SU-DHL-6 (cell line): ENCODE measurements around the gene ADAM12.

Source experiments
- H2AFZ ChIP-seq: fragments of 200-600 bp; sonication (generic); 2 replicates; pipeline ENCODE4 v1.6.1; 2014; ENCODE audit warnings: low read depth, mild to moderate bottlenecking, moderate library complexity, mixed read lengths, antibody characterized with exemption, low read length; ENCODE audit not compliant: severe bottlenecking
- H3F3A ChIP-seq: fragments of 200-600 bp; shearing (Covaris generic); 2 replicates; pipeline ENCODE4 v1.6.0; 2016; ENCODE audit warnings: antibody characterized with exemption, mild to moderate bottlenecking; ENCODE audit not compliant: insufficient read depth
- H3K27ac ChIP-seq: fragments of 200-600 bp; sonication (generic); 2 replicates; pipeline ENCODE4 v1.5.1; 2016; ENCODE audit warnings: low read depth, mild to moderate bottlenecking, low read length, moderate library complexity, mixed read lengths
- H3K27me3 ChIP-seq: fragments of 200-600 bp; sonication (generic), shearing (Covaris generic); 2 replicates; pipeline ENCODE4 v1.6.0; 2014; ENCODE audit warnings: mild to moderate bottlenecking, low read length
- H3K36me3 ChIP-seq: fragments of 200-600 bp; sonication (generic); 2 replicates; pipeline ENCODE4 v1.6.1; 2014; ENCODE audit warnings: mild to moderate bottlenecking, low read length, mixed read lengths
- H3K4me2 ChIP-seq: fragments of 300-600, 200-600 bp; shearing (Covaris generic), sonication (generic); 2 replicates; pipeline ENCODE4 v1.6.0; 2014; ENCODE audit warnings: low read length, low read depth, mild to moderate bottlenecking; ENCODE audit not compliant: poor library complexity, severe bottlenecking
- H3K4me3 ChIP-seq: fragments of 200-600 bp; sonication (generic); 2 replicates; pipeline ENCODE4 v1.5.1; 2014; ENCODE audit warnings: antibody characterized with exemption, low read length, mild to moderate bottlenecking, mixed read lengths; ENCODE audit not compliant: insufficient read depth, poor library complexity, severe bottlenecking
- H3K79me2 ChIP-seq: fragments of 200-600 bp; sonication (generic); 2 replicates; pipeline ENCODE4 v1.6.1; 2014; ENCODE audit warnings: mild to moderate bottlenecking, low read length, moderate library complexity; ENCODE audit not compliant: insufficient read depth
- H3K9ac ChIP-seq: fragments of 200-600 bp; sonication (generic); 2 replicates; pipeline ENCODE4 v1.7.0; 2014; ENCODE audit warnings: mild to moderate bottlenecking, low read length
- H3K9me2 ChIP-seq: fragments of 200-600 bp; sonication (generic); replicated peaks from 2 replicates; pipeline ENCODE4 v1.6.1; 2014; ENCODE audit warnings: low read length; ENCODE audit not compliant: insufficient read depth
- H3K9me3 ChIP-seq: fragments of 200-600 bp; sonication (generic); 2 replicates; pipeline ENCODE4 v1.6.1; 2014; ENCODE audit warnings: low read length, mixed read lengths; ENCODE audit not compliant: insufficient read depth
- H4K20me1 ChIP-seq: fragments of 200-600 bp; sonication (generic); 2 replicates; pipeline ENCODE4 v1.6.1; 2014; ENCODE audit warnings: low read depth, mild to moderate bottlenecking, antibody characterized with exemption, low read length, moderate library complexity, mixed read lengths
- EZH2phosphoT487 ChIP-seq: fragments of 200-600 bp; sonication (generic), shearing (Covaris generic); conservative IDR thresholded peaks from 2 replicates; pipeline ENCODE4 v1.6.1; 2018; ENCODE audit warnings: mild to moderate bottlenecking, antibody characterized with exemption, low read length, moderate library complexity, mixed read lengths
- TF ChIP-seq, protein P1 (sequence below): fragments of 200-600 bp; sonication (generic); IDR thresholded peaks from one replicate; pipeline ENCODE4 v1.5.1; 2017; ENCODE audit warnings: antibody characterized with exemption, mild to moderate bottlenecking, low read length, moderate library complexity; ENCODE audit not compliant: insufficient read depth, poor library complexity, severe bottlenecking

The ADAM12 gene

GRCh38 chr10:126143117-126143516, 245.2 kb downstream of the ADAM12 start:
- TF ChIP-seq EZH2phosphoT487: no peak
- TF ChIP-seq, protein P1, sequence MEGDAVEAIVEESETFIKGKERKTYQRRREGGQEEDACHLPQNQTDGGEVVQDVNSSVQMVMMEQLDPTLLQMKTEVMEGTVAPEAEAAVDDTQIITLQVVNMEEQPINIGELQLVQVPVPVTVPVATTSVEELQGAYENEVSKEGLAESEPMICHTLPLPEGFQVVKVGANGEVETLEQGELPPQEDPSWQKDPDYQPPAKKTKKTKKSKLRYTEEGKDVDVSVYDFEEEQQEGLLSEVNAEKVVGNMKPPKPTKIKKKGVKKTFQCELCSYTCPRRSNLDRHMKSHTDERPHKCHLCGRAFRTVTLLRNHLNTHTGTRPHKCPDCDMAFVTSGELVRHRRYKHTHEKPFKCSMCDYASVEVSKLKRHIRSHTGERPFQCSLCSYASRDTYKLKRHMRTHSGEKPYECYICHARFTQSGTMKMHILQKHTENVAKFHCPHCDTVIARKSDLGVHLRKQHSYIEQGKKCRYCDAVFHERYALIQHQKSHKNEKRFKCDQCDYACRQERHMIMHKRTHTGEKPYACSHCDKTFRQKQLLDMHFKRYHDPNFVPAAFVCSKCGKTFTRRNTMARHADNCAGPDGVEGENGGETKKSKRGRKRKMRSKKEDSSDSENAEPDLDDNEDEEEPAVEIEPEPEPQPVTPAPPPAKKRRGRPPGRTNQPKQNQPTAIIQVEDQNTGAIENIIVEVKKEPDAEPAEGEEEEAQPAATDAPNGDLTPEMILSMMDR: no peak

DNA sequence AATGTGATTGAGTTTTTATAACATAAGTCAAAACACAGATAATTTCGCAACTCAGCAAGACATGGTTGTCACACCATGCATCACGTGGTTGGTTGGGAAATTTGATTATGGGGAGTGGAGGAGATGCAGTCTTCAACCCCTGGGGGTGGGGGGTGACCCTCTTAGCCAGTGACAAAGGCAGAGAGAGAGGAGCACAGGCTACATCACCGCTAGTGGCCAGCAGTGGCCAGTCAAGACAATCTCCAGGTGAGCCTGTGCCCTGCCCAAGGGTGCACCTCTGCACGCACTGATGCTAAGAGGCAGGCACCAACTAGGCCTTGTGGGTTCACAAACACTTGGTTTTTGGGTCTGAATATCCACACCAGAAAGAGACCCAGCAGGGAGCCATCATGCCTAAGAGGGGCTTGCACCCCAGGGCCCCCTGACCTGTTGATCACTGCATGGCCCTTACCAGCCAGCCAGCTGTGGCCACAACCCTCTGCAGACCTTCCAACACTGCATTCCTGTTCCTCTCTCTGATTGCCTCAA, 247.5 kb downstream of the ADAM12 start:
- H3F3A ChIP-seq: no peaks in the 10 kb centered on the region
- H3K79me2 ChIP-seq: no peaks in the 10 kb centered on the region
- H3K4me3 ChIP-seq: no peak overlapping the region
- H4K20me1 ChIP-seq: no peaks in the 10 kb centered on the region
- no peak overlapping the region for H3K4me2 ChIP-seq
- no peaks in the 10 kb centered on the region for H3K27me3 ChIP-seq
- H3K9me3 ChIP-seq: peaks cover 4% of the 10 kb centered on the region; the same call in 1 of the 2 replicates
- no peak overlapping the region for H3K27ac ChIP-seq
- no peaks in the 10 kb centered on the region; the same call in 1 of the 2 replicates for H3K9me2 ChIP-seq
- H3K36me3 ChIP-seq: no peaks in the 10 kb centered on the region
- H3K9ac ChIP-seq: no peak overlapping the region
- no peak overlapping the region for H2AFZ ChIP-seq
- TF ChIP-seq, protein P1: no peak
- TF ChIP-seq EZH2phosphoT487: no peak

More at GRCh38 chr10:126143117-126143516, 245.2 kb downstream of the ADAM12 start:
- Histone ChIP-seq H3K4me2 (no peak overlapping the region), H3K4me3 (no peak overlapping the region), H2AFZ (no peak overlapping the region), H4K20me1 (no peaks in the 10 kb centered on the region), H3K9me2 (no peaks in the 10 kb centered on the region; the same call in 1 of the 2 replicates), H3K27me3 (no peaks in the 10 kb centered on the region), H3K9me3 (peaks cover 4% of the 10 kb centered on the region; the same call in 1 of the 2 replicates), H3K79me2 (no peaks in the 10 kb centered on the region), H3F3A (no peaks in the 10 kb centered on the region), H3K36me3 (no peaks in the 10 kb centered on the region), H3K27ac (no peak overlapping the region), H3K9ac (no peak overlapping the region)

DNA sequence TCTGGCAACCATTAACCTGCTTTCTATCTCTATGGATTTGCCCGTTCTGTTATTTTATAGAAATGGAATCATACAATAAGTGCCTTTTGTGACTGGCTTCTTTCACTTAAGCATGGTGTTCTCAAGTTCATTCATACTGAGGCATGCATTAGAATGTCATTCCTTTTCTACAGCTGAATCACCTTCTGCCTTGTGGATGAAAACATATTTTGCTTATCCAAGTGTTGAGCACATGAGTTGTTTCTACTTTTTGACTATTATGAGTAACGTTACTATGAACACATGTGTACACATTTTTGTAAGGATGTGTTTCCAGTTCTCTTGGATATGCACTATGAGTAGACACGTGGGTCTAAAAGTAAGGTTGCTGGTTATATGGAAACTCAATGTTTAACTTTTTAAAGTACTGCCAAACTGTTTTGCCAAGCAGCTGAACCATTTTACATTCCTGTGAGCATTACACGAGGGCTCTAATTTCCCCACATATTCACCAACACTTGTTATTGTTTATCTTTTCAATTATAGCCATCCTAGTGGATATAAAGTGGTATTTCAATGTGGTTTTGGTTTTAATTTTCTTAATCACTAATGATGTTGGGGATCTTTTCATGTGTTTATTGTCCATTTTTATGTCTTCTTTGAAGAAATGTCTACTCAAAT, 250.6 kb downstream of the ADAM12 start:
- Histone ChIP-seq H4K20me1 (no peaks in the 10 kb centered on the region), H3K9ac (no peak overlapping the region), H3K27ac (no peak overlapping the region), H3K4me2 (no peak overlapping the region), H3K36me3 (no peaks in the 10 kb centered on the region), H3F3A (no peaks in the 10 kb centered on the region), H3K9me3 (no peaks in the 10 kb centered on the region), H3K79me2 (no peaks in the 10 kb centered on the region), H2AFZ (no peak overlapping the region), H3K27me3 (no peaks in the 10 kb centered on the region), H3K4me3 (no peak overlapping the region), H3K9me2 (no peaks in the 10 kb centered on the region; the same call in 1 of the 2 replicates)
- no peak for TF ChIP-seq EZH2phosphoT487
- TF ChIP-seq, protein P1: no peak
